CD4-positive, alpha-beta memory T cell (primary cell): ENCODE data around the gene PDE2A. TPM values are rescaled to one million over a fixed set of nuclear protein-coding genes. Genes with fewer than 3 reads are reported as not detected.

Experiments
- CTCF ChIA-PET: fragments of 350-600 bp; sonication (Branson Sonifier 250); formaldehyde crosslinking; loops from one replicate; lab custom pipeline; 2021; ENCODE audit warnings: inconsistent platforms; ENCODE audit not compliant: partially characterized antibody; lab: Charles Lee
- POLR2A ChIA-PET: fragments of 350-600 bp; sonication (Branson Sonifier 250); formaldehyde crosslinking; loops from one replicate; lab custom pipeline; 2021; ENCODE audit not compliant: partially characterized antibody; lab: Charles Lee
- DNase-seq, 5 donors: peaks; one replicate each; pipeline versions ENCODE4 v3.0.0 to v3.0.0-alpha.2; 2020 to 2022; ENCODE audit warnings: mixed read lengths in 1 of 5
- H3K27ac ChIP-seq: one replicate; pipeline ENCODE4 v1.7.0; 2013; ENCODE audit warnings: low read depth, low read length
- H3K27me3 ChIP-seq: 2 replicates; pipeline ENCODE4 v1.7.0; 2013; ENCODE audit warnings: mild to moderate bottlenecking, low read length, moderate library complexity; ENCODE audit not compliant: insufficient read depth
- H3K36me3 ChIP-seq: 2 replicates; pipeline ENCODE4 v1.7.0; 2013; ENCODE audit warnings: mild to moderate bottlenecking, low read length, moderate library complexity; ENCODE audit not compliant: insufficient read depth
- H3K4me1 ChIP-seq: 2 replicates; pipeline ENCODE4 v1.7.0; 2013; ENCODE audit warnings: mild to moderate bottlenecking, low read length, moderate library complexity; ENCODE audit not compliant: insufficient read depth
- H3K4me3 ChIP-seq, 2 donors: one replicate each; pipeline ENCODE4 v1.7.0; 2013; ENCODE audit warnings: low read length in 2 of 2, mild to moderate bottlenecking in 1 of 2
- H3K9me3 ChIP-seq, 2 donors: one replicate each; pipeline ENCODE4 v1.7.0; 2013; ENCODE audit warnings: low read length in 2 of 2, control low read depth in 1 of 2; ENCODE audit not compliant: control insufficient read depth in 1 of 2
- H3K27ac Mint-ChIP-seq, 7 donors: one replicate each; pipeline ENCODE4 v1.8.0; 2020 to 2021; ENCODE audit warnings: mixed read lengths in 7 of 7, mild to moderate bottlenecking in 6 of 7, inconsistent platforms in 3 of 7, moderate library complexity in 3 of 7
- H3K27me3 Mint-ChIP-seq, 2 donors: one replicate each; pipeline ENCODE4 v1.8.0; 2020 to 2021; ENCODE audit warnings: mixed read lengths in 2 of 2
- H3K36me3 Mint-ChIP-seq, 2 donors: one replicate each; pipeline ENCODE4 v1.8.0; 2020 to 2021; ENCODE audit warnings: mixed read lengths in 2 of 2, inconsistent platforms in 1 of 2, mild to moderate bottlenecking in 1 of 2
- H3K4me1 Mint-ChIP-seq, 4 donors: one replicate each; pipeline ENCODE4 v1.8.0; 2020 to 2021; ENCODE audit warnings: mixed read lengths in 4 of 4, mild to moderate bottlenecking in 1 of 4
- H3K4me3 Mint-ChIP-seq, 8 donors: one replicate each; pipeline ENCODE4 v1.8.0; 2020 to 2021; ENCODE audit warnings: mixed read lengths in 8 of 8, mild to moderate bottlenecking in 7 of 8, moderate library complexity in 6 of 8, inconsistent platforms in 3 of 8
- H3K9me3 Mint-ChIP-seq, 8 donors: one replicate each; pipeline ENCODE4 v1.8.0; 2020 to 2021; ENCODE audit warnings: mixed read lengths in 8 of 8, mild to moderate bottlenecking in 5 of 8, inconsistent platforms in 3 of 8, moderate library complexity in 1 of 8
- intact Hi-C: fragments of 100-400 bp; cut with micrococcal nuclease; formaldehyde crosslinking; loops from one replicate; pipeline ENCODE4 v1.15.1; 2023
- polyA plus RNA-seq, 2 donors: library from polyadenylated mRNA; unstranded; fragments of 300-500 nt; fragmentation: Illumina TruSeq; gene quantifications; one replicate each; pipeline ENCODE4 v1.2.3, GENCODE V29; 2021
- total RNA-seq, 2 experiments: library from RNA; stranded (reverse); gene quantifications; one replicate each; pipeline ENCODE4 v1.2.3, GENCODE V29; 2021

PDE2A gene
- total and polyA plus RNA-seq, 4 experiments from 2014 or later: 0.11 to 1.7 (median 0.98) TPM

DNA sequence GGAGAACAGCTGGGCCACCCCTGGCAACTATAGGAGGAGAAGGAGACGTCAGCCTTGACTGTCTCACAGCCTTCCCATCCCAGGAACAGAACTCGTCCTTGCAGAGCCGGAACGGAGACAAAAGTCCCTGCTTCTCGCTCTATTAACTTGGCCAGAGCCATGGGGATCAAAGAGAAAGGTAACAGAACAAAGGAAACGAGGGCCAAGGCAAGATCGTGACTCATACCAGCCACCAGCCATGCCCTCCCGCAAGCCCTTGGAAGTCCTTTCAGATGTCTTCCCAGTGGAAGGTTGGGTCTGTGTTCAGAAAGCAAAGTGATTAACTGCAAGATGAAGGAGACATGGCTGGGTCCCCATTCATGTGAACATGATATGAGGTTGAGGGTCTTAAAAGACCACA is 64.7 kb downstream of the PDE2A start:
- ChIA-PET CTCF (interaction anchor here (0.5 to 2.7 kb wide), 4 partner anchors 12 to 1951 kb away, joined by 3 to 7 read pairs (median 6); no protein-coding TSS in a partner anchor), POLR2A (no interaction called here)
- H3K36me3 ChIP-seq: no peaks in the 10 kb centered on the region
- Mint-ChIP-seq H3K9me3 (no peaks in the 10 kb centered on the region), H3K36me3 (no peaks in the 10 kb centered on the region), H3K27ac (no peak overlapping the region), H3K4me3 (no peak overlapping the region), H3K4me1 (peaks cover 2 to 17% (median 8%) of the 10 kb centered on the region in 4 donors), H3K27me3 (peaks cover 20 to 27% of the 10 kb centered on the region in 2 donors)
- H3K9me3 ChIP-seq: no peaks in the 10 kb centered on the region
- no peak for DNase-seq
- no peak overlapping the region for H3K27ac ChIP-seq
- no peaks in the 10 kb centered on the region for H3K4me1 ChIP-seq
- H3K4me3 ChIP-seq: no peak overlapping the region
- intact Hi-C loops: loop anchor here (1.0 kb wide), 1 partner anchor 24 kb away; no protein-coding TSS in a partner anchor
- peaks cover 5% of the 10 kb centered on the region for H3K27me3 ChIP-seq

DNA sequence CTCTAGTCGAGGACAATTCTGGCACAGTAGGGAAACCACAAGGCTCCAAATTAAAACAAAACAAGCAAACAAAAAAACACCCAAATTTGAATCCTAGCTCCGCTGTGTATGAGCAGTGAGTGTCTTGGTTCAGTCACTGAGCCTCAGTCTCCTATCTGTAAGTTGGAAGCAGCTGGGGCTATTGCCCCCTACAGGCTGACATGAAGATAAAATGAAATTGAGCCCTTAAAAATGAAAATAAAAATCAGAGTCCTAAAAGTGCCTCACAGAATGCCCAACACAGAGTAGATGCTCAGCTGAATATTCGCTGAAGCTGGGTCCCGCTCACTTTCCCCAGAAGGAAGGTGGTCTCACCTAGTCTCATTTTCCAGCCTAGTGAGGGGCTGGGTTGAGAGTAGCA is 65.2 kb downstream of the PDE2A start:
- Histone ChIP-seq H3K27ac (no peak overlapping the region), H3K4me3 (no peak overlapping the region), H3K27me3 (peaks cover 5% of the 10 kb centered on the region), H3K4me1 (no peaks in the 10 kb centered on the region), H3K36me3 (no peaks in the 10 kb centered on the region), H3K9me3 (no peaks in the 10 kb centered on the region)
- H3K4me1 Mint-ChIP-seq: peaks cover 2 to 13% (median 7%) of the 10 kb centered on the region in 4 donors
- H3K9me3 Mint-ChIP-seq: no peaks in the 10 kb centered on the region
- H3K36me3 Mint-ChIP-seq: no peaks in the 10 kb centered on the region
- H3K4me3 Mint-ChIP-seq: no peak overlapping the region
- no peak overlapping the region for H3K27ac Mint-ChIP-seq
- peak in 1 of 5 donors; percentile 9 for DNase-seq
- ChIA-PET POLR2A (no interaction called here), CTCF (interaction anchor here (1.2 to 2.7 kb wide), 4 partner anchors 12 to 35 kb away, joined by 5 to 7 read pairs (median 6); no protein-coding TSS in a partner anchor)
- intact Hi-C loops: loop anchor here (1.0 kb wide), 1 partner anchor 24 kb away; no protein-coding TSS in a partner anchor
- H3K27me3 Mint-ChIP-seq: peaks cover 20 to 28% of the 10 kb centered on the region in 2 donors

DNA sequence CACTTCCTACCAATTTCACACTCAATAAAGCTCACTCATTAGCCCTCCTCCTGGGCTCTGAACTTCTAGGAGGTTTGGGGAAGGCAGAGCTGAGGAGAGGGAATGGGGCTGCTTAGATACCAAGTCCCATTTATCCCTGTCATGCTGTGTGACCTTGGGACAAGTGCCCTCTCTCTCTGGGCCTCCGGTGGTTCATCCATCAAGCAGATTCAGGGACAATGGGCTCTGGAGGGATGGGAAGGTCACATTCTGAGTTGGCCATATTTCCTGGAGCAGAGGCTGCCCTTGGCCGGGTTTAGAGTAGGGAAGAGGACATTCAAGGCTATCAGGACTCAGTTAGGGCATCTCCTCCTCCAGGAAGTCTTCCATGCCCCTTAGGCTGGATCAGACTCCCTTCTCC is 66.7 kb downstream of the PDE2A start:
- Histone ChIP-seq H3K4me3 (no peak overlapping the region), H3K36me3 (no peaks in the 10 kb centered on the region), H3K27ac (no peak overlapping the region), H3K9me3 (no peaks in the 10 kb centered on the region), H3K4me1 (no peaks in the 10 kb centered on the region), H3K27me3 (no peaks in the 10 kb centered on the region)
- DNase-seq: no peak
- Mint-ChIP-seq H3K4me1 (peaks cover 2 to 8% (median 4%) of the 10 kb centered on the region in 4 donors), H3K27ac (peak overlapping the region in 1 of 7 donors; percentile 59), H3K27me3 (peaks cover 16 to 25% of the 10 kb centered on the region in 2 donors), H3K9me3 (no peaks in the 10 kb centered on the region), H3K36me3 (no peaks in the 10 kb centered on the region), H3K4me3 (no peak overlapping the region)
- CTCF ChIA-PET: interaction anchor here (1.5 to 2.7 kb wide), 2 partner anchors 23 to 36 kb away, joined by 5 to 7 read pairs; no protein-coding TSS in a partner anchor
- POLR2A ChIA-PET: no interaction called here
- intact Hi-C loops: no loop called here

GRCh38 chr11:72606748-72607468 is 67.3 kb downstream of the PDE2A start:
- ChIA-PET CTCF (no interaction called here), POLR2A (no interaction called here)
- no peaks in the 10 kb centered on the region for H3K9me3 Mint-ChIP-seq
- intact Hi-C loops: no loop called here
- peaks cover under 1 to 3% (median 1%) of the 10 kb centered on the region in 4 donors for H3K4me1 Mint-ChIP-seq
- Histone ChIP-seq H3K36me3 (no peaks in the 10 kb centered on the region), H3K4me1 (no peaks in the 10 kb centered on the region), H3K27ac (no peak overlapping the region), H3K9me3 (no peaks in the 10 kb centered on the region), H3K27me3 (no peaks in the 10 kb centered on the region), H3K4me3 (no peak overlapping the region)
- no peak overlapping the region for H3K4me3 Mint-ChIP-seq
- DNase-seq: no peak
- peaks cover 14 to 27% of the 10 kb centered on the region in 2 donors for H3K27me3 Mint-ChIP-seq
- no peaks in the 10 kb centered on the region for H3K36me3 Mint-ChIP-seq
- peak overlapping the region in 1 of 7 donors; percentile 59 for H3K27ac Mint-ChIP-seq

DNA sequence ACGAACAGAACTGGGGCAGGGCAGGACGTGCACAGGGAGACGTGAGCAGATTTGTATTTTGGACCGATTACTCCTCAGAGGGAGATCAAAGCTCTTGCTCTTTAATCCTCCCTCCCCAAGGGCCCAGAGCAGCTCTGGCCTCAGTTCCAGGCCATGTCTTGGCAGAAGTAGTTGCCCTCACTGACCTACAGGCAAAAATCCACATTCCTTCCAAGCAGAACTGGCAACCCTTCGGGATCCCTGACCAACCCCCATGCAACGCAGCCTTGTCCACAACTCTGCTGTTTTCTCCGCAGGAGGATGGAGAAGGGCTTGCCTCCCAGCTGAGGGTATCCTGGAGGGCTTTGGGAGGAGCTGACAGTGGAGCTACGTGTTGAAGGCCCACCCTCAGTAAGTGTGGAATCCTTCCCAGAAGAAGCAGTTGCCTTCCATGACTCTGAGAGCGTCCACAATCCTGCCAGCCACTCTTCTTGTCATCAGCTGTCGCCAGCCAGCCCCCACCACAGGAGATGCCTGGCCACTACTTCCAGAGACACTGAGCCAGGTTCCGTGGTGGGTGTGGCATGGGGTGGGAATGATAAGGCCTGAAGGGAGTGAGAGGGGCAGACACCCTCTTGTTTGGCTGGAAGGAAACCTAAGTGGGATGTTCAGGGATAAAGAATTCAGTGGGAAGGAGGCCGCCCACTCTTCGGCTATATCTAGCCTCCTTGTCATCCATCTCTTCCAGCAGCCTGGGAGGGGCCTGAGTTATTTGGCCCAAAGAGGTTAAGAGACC is 68.1 kb downstream of the PDE2A start:
- Histone ChIP-seq H3K4me3 (no peak overlapping the region), H3K36me3 (no peaks in the 10 kb centered on the region), H3K9me3 (no peaks in the 10 kb centered on the region), H3K27ac (no peak overlapping the region), H3K27me3 (no peaks in the 10 kb centered on the region), H3K4me1 (no peaks in the 10 kb centered on the region)
- Mint-ChIP-seq H3K9me3 (no peaks in the 10 kb centered on the region), H3K4me1 (no peaks in the 10 kb centered on the region), H3K36me3 (no peaks in the 10 kb centered on the region), H3K4me3 (no peak overlapping the region), H3K27me3 (peaks cover 8 to 29% of the 10 kb centered on the region in 2 donors), H3K27ac (no peak overlapping the region)
- ChIA-PET POLR2A (no interaction called here), CTCF (interaction anchor here (1.1 kb wide), 1 partner anchor 134 kb away, joined by 3 read pairs; no protein-coding TSS in a partner anchor)
- intact Hi-C loops: no loop called here
- no peak for DNase-seq

DNA sequence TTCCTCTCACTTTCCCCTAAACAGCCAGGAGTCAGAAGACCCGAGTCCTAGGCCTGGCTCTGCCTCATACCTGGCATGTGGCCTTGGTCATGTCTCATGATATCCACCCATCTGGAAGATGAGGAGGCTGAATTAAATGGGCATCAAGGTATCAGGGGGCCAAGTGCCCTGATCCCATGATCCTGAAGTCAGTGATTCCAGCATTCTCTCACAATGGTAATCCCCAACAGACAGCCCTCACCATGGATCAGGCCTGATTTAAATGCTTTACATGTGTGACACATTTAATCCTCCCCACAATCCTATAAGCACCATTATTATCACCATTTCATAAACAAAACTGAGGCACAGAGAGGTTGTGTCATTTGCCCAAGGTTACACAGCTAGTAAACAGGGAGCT is 70.0 kb downstream of the PDE2A start:
- no peak for DNase-seq
- H3K27ac ChIP-seq: no peak overlapping the region
- H3K36me3 ChIP-seq: no peaks in the 10 kb centered on the region
- no peak overlapping the region for H3K4me3 Mint-ChIP-seq
- no peaks in the 10 kb centered on the region for H3K9me3 Mint-ChIP-seq
- H3K9me3 ChIP-seq: no peaks in the 10 kb centered on the region
- no peaks in the 10 kb centered on the region for H3K36me3 Mint-ChIP-seq
- no peaks in the 10 kb centered on the region for H3K4me1 Mint-ChIP-seq
- no peaks in the 10 kb centered on the region for H3K27me3 ChIP-seq
- intact Hi-C loops: no loop called here
- H3K4me3 ChIP-seq: no peak overlapping the region
- ChIA-PET POLR2A (no interaction called here), CTCF (interaction anchor here (1.2 kb wide), 1 partner anchor 17 kb away, joined by 3 read pairs; no protein-coding TSS in a partner anchor)
- no peaks in the 10 kb centered on the region for H3K4me1 ChIP-seq
- no peak overlapping the region for H3K27ac Mint-ChIP-seq
- H3K27me3 Mint-ChIP-seq: peaks cover 4 to 29% of the 10 kb centered on the region in 2 donors
